ENCODE measurements around the gene PIK3AP1.
A peak's percentile ranks its signal among the peaks of the same experiment; 100 is the strongest.
"Not testable (repeated sequence)": the region's sequence is repeated elsewhere in the genome, so short reads cannot be mapped to it uniquely, and the experiment has no call there.

PIK3AP1 gene

GRCh38 chr10:96720422-96721206 lies at the start of gene PIK3AP1:
Gene PIK3AP1 (minus strand): TSS chr10:96720514. CDS start chr10:96720394, 120 bp downstream.
- Histone ChIP-seq H3K4me3 (ENCODE audit: low read length) (peak within 1 kb of the TSS; percentile 54), H3K4me1 (ENCODE audit: control insufficient read depth, insufficient read depth, low read length) (peaks cover 13% of the 10 kb centered on the region), H3K9ac (ENCODE audit: low read length) (peak within 1 kb of the TSS; percentile 72), H3K27me3 (ENCODE audit: control insufficient read depth, insufficient read depth, low read length) (peaks cover 10% of the 10 kb centered on the region), H3K9me3 (ENCODE audit: control insufficient read depth, low read length) (no peaks in the 10 kb centered on the region), H3K36me3 (ENCODE audit: control insufficient read depth, insufficient read depth, low read length) (no peaks in the 10 kb centered on the region)

- H3K4me1 ChIP-seq (ENCODE audit: control insufficient read depth, insufficient read depth, low read length) = no peaks in the 10 kb centered on the region
- no peaks in the 10 kb centered on the region for H3K9me3 ChIP-seq (ENCODE audit: control insufficient read depth, low read length)
- H3K4me3 ChIP-seq (ENCODE audit: low read length) = no peak overlapping the region
- H3K36me3 ChIP-seq (ENCODE audit: control insufficient read depth, insufficient read depth, low read length) = no peaks in the 10 kb centered on the region
- no peaks in the 10 kb centered on the region for H3K27me3 ChIP-seq (ENCODE audit: control insufficient read depth, insufficient read depth, low read length)
- H3K9ac ChIP-seq (ENCODE audit: low read length) = no peak overlapping the region
Observed at GRCh38 chr10:96768136-96768535, 47.8 kb upstream of the PIK3AP1 start.

GRCh38 chr10:96767611-96768010 lies 47.3 kb upstream of the PIK3AP1 start:
- no peaks in the 10 kb centered on the region for H3K9me3 ChIP-seq (ENCODE audit: control insufficient read depth, low read length)
- no peak overlapping the region for H3K4me3 ChIP-seq (ENCODE audit: low read length)
- H3K36me3 ChIP-seq (ENCODE audit: control insufficient read depth, insufficient read depth, low read length) = no peaks in the 10 kb centered on the region
- H3K4me1 ChIP-seq (ENCODE audit: control insufficient read depth, insufficient read depth, low read length) = no peaks in the 10 kb centered on the region
- H3K9ac ChIP-seq (ENCODE audit: low read length) = no peak overlapping the region
- no peaks in the 10 kb centered on the region for H3K27me3 ChIP-seq (ENCODE audit: control insufficient read depth, insufficient read depth, low read length)

- no peaks in the 10 kb centered on the region for H3K9me3 ChIP-seq (ENCODE audit: control insufficient read depth, low read length)
- no peak overlapping the region for H3K4me3 ChIP-seq (ENCODE audit: low read length)
- no peaks in the 10 kb centered on the region for H3K27me3 ChIP-seq (ENCODE audit: control insufficient read depth, insufficient read depth, low read length)
- no peak overlapping the region for H3K9ac ChIP-seq (ENCODE audit: low read length)
- H3K4me1 ChIP-seq (ENCODE audit: control insufficient read depth, insufficient read depth, low read length) = no peaks in the 10 kb centered on the region
- H3K36me3 ChIP-seq (ENCODE audit: control insufficient read depth, insufficient read depth, low read length) = no peaks in the 10 kb centered on the region
Observed at GRCh38 chr10:96765406-96766240, 45.3 kb upstream of the PIK3AP1 start.

- Histone ChIP-seq H3K4me3 (ENCODE audit: low read length) (no peak overlapping the region), H3K27me3 (ENCODE audit: control insufficient read depth, insufficient read depth, low read length) (no peaks in the 10 kb centered on the region), H3K9me3 (ENCODE audit: control insufficient read depth, low read length) (no peaks in the 10 kb centered on the region), H3K9ac (ENCODE audit: low read length) (no peak overlapping the region), H3K4me1 (ENCODE audit: control insufficient read depth, insufficient read depth, low read length) (no peaks in the 10 kb centered on the region), H3K36me3 (ENCODE audit: control insufficient read depth, insufficient read depth, low read length) (no peaks in the 10 kb centered on the region)
Observed at GRCh38 chr10:96764425-96765060, 44.2 kb upstream of the PIK3AP1 start.

GRCh38 chr10:96758423-96758822 lies 38.1 kb upstream of the PIK3AP1 start:
- H3K27me3 ChIP-seq (ENCODE audit: control insufficient read depth, insufficient read depth, low read length) = no peaks in the 10 kb centered on the region
- H3K9ac ChIP-seq (ENCODE audit: low read length) = no peak overlapping the region
- no peaks in the 10 kb centered on the region for H3K4me1 ChIP-seq (ENCODE audit: control insufficient read depth, insufficient read depth, low read length)
- H3K36me3 ChIP-seq (ENCODE audit: control insufficient read depth, insufficient read depth, low read length) = no peaks in the 10 kb centered on the region
- no peaks in the 10 kb centered on the region for H3K9me3 ChIP-seq (ENCODE audit: control insufficient read depth, low read length)
- no peak overlapping the region for H3K4me3 ChIP-seq (ENCODE audit: low read length)

GRCh38 chr10:96756111-96756903 lies 36.0 kb upstream of the PIK3AP1 start:
- Histone ChIP-seq H3K4me1 (ENCODE audit: control insufficient read depth, insufficient read depth, low read length) (no peaks in the 10 kb centered on the region), H3K36me3 (ENCODE audit: control insufficient read depth, insufficient read depth, low read length) (no peaks in the 10 kb centered on the region), H3K9ac (ENCODE audit: low read length) (no peak overlapping the region), H3K9me3 (ENCODE audit: control insufficient read depth, low read length) (no peaks in the 10 kb centered on the region), H3K27me3 (ENCODE audit: control insufficient read depth, insufficient read depth, low read length) (no peaks in the 10 kb centered on the region), H3K4me3 (ENCODE audit: low read length) (no peak overlapping the region)

GRCh38 chr10:96753956-96754355 lies 33.6 kb upstream of the PIK3AP1 start:
- H3K27me3 ChIP-seq (ENCODE audit: control insufficient read depth, insufficient read depth, low read length) = no peaks in the 10 kb centered on the region
- no peaks in the 10 kb centered on the region for H3K4me1 ChIP-seq (ENCODE audit: control insufficient read depth, insufficient read depth, low read length)
- H3K9me3 ChIP-seq (ENCODE audit: control insufficient read depth, low read length) = no peaks in the 10 kb centered on the region
- H3K4me3 ChIP-seq (ENCODE audit: low read length) = no peak overlapping the region
- no peak overlapping the region for H3K9ac ChIP-seq (ENCODE audit: low read length)
- H3K36me3 ChIP-seq (ENCODE audit: control insufficient read depth, insufficient read depth, low read length) = no peaks in the 10 kb centered on the region

- Histone ChIP-seq H3K27me3 (ENCODE audit: control insufficient read depth, insufficient read depth, low read length) (no peaks in the 10 kb centered on the region), H3K4me3 (ENCODE audit: low read length) (no peak overlapping the region), H3K9ac (ENCODE audit: low read length) (no peak overlapping the region), H3K36me3 (ENCODE audit: control insufficient read depth, insufficient read depth, low read length) (no peaks in the 10 kb centered on the region), H3K4me1 (ENCODE audit: control insufficient read depth, insufficient read depth, low read length) (no peaks in the 10 kb centered on the region), H3K9me3 (ENCODE audit: control insufficient read depth, low read length) (no peaks in the 10 kb centered on the region)
Observed at GRCh38 chr10:96752375-96752774, 32.1 kb upstream of the PIK3AP1 start.

- not testable (repeated sequence) for H3K9ac ChIP-seq (ENCODE audit: low read length); H3K9me3 ChIP-seq (ENCODE audit: control insufficient read depth, low read length); H3K27me3 ChIP-seq (ENCODE audit: control insufficient read depth, insufficient read depth, low read length); H3K4me1 ChIP-seq (ENCODE audit: control insufficient read depth, insufficient read depth, low read length); H3K4me3 ChIP-seq (ENCODE audit: low read length); H3K36me3 ChIP-seq (ENCODE audit: control insufficient read depth, insufficient read depth, low read length)
Observed at GRCh38 chr10:96750316-96750715, 30.0 kb upstream of the PIK3AP1 start.

GRCh38 chr10:96747734-96748550 lies 27.6 kb upstream of the PIK3AP1 start:
- H3K4me3 ChIP-seq (ENCODE audit: low read length) = no peak overlapping the region

More at GRCh38 chr10:96747734-96748550, 27.6 kb upstream of the PIK3AP1 start:
- no peaks in the 10 kb centered on the region for H3K9me3 ChIP-seq (ENCODE audit: control insufficient read depth, low read length)
- H3K9ac ChIP-seq (ENCODE audit: low read length) = no peak overlapping the region
- H3K36me3 ChIP-seq (ENCODE audit: control insufficient read depth, insufficient read depth, low read length) = no peaks in the 10 kb centered on the region
- no peaks in the 10 kb centered on the region for H3K27me3 ChIP-seq (ENCODE audit: control insufficient read depth, insufficient read depth, low read length)
- H3K4me1 ChIP-seq (ENCODE audit: control insufficient read depth, insufficient read depth, low read length) = no peaks in the 10 kb centered on the region

Data from mucosa of stomach (tissue), 1 donor.